RWPE1 (cell line): ENCODE data around the gene CEP170B.
"Not testable (repeated sequence)": the region's sequence is repeated elsewhere in the genome, so short reads cannot be mapped to it uniquely, and the experiment has no call there.

Experiments used
- CTCF ChIA-PET: fragments of 350-600 bp; sonication (Branson Sonifier 250); formaldehyde crosslinking; extraction: SDS; loops from one replicate; lab custom pipeline; 2021; lab: Yijun Ruan, JAX
- POLR2A ChIA-PET: fragments of 400-600 bp; formaldehyde crosslinking; extraction: SDS; loops from one replicate; lab custom pipeline; 2020; ENCODE audit warnings: antibody characterized with exemption; ENCODE audit not compliant: low non-redundant PET; lab: Yijun Ruan, JAX
- DNase-seq: peaks from one replicate; pipeline ENCODE4 v3.0.0; 2012; ENCODE audit warnings: low spot score
- H3K27ac ChIP-seq: fragments of 450-650 bp; 2 replicates; pipeline ENCODE4 v1.5.1; 2017
- CTCF ChIP-seq: fragments of 450-650 bp; conservative IDR thresholded peaks from 2 replicates; pipeline ENCODE4 v1.5.1; 2017; ENCODE audit warnings: low read depth, mild to moderate bottlenecking

The CEP170B gene

DNA sequence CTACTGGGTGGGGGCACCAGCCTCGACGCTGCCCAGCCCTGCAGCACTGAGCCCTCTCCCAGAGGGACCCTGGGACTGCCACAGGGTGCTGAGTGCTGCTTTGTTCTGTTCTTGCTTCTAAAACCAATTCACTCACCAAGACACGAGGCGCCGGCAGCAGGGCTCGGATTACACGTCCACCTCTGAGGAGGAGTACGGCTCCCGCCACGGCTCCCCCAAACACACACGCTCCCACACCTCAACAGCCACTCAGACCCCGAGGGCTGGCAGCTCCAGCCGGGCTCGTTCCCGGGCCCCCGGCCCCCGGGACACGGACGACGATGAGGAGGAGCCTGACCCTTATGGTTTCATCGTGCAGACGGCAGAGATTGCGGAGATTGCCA lies 24.3 kb downstream of the CEP170B start:
- POLR2A ChIA-PET: no interaction called here
- H3K27ac ChIP-seq: no peak overlapping the region; the same call in 1 of the 2 replicates
- DNase-seq: no peak
- CTCF ChIA-PET: interaction anchor here (0.5 kb wide), 1 partner anchor 149 kb away, joined by 3 read pairs; no protein-coding TSS in a partner anchor
- TF ChIP-seq CTCF: no peak

GRCh38 chr14:104890292-104890691 lies 25.2 kb downstream of the CEP170B start:
- CTCF ChIA-PET, DNase-seq, H3K27ac ChIP-seq, POLR2A ChIA-PET: not testable (repeated sequence)

GRCh38 chr14:104891121-104891551 lies 26.1 kb downstream of the CEP170B start:
- peak overlapping the region; percentile 55; the same call in 1 of the 2 replicates for H3K27ac ChIP-seq
- no peak for TF ChIP-seq CTCF
- ChIA-PET CTCF (no interaction called here), POLR2A (no interaction called here)
- no peak for DNase-seq

GRCh38 chr14:104891664-104892530 lies 26.8 kb downstream of the CEP170B start:
- no peak for DNase-seq
- TF ChIP-seq CTCF: no peak
- ChIA-PET POLR2A (no interaction called here), CTCF (interaction anchor here (0.6 kb wide), 1 partner anchor 153 kb away, joined by 3 read pairs; no protein-coding TSS in a partner anchor)
- peak overlapping the region; percentile 55 for H3K27ac ChIP-seq

DNA sequence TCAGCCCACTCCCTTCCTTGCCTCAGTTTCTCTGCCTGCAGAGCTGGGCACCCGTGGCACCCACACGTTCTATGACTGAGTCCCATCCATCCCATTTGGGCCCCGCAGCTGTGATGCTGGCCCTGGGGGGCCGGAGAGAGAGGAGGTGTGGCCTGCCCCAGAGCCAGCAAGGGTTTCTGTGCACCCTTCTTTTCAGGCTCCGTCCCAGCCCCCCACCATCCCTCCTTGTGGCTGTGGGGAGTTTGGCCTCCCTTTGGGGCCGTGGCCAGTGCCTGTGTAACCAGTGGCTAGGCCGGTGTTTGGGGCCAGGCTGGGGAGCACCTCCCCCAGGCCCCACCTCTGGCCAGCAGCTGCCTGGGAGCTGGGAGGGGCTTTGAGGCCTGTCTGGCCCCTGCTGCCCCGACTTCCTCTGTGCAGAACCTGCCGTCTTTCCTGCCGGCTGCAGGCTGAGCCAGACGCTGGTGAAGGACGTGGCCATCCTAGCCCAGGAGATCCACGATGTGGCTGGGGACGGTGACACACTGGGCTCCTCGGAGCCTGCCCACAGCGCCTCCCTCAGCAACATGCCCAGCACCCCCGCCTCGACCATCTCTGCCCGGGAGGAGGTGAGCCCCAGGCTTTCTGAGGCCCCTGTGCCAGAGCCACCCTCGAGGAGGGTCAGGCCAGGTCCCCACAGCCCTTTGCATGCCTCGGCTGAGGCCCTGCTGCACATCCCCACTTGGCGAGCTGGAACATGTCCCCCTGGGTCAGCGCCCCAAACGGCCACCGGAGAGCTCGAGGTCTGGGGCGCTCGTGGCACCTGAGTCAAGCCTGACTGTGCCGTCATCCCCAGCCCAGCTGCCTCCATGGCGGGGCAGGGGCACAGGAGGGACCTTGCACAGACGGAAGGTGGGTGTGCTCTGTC lies 27.7 kb downstream of the CEP170B start:
- ChIA-PET POLR2A (interaction anchor here (0.6 kb wide), 1 partner anchor 45 kb away, joined by 3 read pairs; no protein-coding TSS in a partner anchor), CTCF (interaction anchor here (0.6 kb wide), 1 partner anchor 152 kb away, joined by 3 read pairs; no protein-coding TSS in a partner anchor)
- DNase-seq: no peak
- TF ChIP-seq CTCF: no peak
- peak overlapping the region; percentile 55 for H3K27ac ChIP-seq

DNA sequence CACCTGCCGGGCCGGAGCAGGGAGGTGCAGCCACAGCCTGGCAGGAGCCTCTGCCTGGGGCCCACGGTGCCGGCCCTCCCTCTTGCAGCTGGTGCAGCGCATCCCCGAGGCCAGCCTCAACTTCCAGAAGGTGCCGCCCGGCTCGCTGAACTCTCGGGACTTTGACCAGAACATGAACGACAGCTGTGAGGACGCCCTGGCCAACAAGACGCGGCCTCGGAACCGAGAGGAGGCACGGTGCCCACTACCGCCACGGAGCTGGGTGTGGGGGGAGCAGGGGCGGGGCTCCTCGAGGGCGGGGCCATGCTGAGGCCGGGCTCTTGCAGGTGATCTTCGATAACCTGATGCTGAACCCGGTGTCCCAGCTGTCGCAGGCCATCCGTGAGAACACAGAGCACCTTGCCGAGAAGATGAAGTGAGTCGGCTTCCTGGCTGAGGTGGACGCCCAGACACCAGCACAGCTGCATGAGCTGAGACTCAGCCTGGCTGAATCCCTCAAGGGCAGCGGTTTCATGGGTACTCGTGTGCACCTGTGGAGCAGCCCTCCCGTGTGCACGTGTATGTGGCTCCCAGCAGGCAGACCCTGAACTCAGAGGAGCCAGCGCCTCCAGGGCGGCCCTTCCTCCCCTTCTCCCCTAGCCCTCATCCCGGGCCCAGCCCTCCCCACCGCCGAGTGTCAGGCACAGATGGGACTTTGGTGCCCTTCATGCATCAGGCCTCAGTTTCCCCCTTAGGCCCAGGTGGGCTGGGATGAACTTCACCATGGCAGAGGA lies 28.6 kb downstream of the CEP170B start:
- POLR2A ChIA-PET: interaction anchor here (0.6 to 0.7 kb wide), 2 partner anchors 44 to 125 kb away, joined by 3 to 4 read pairs; no protein-coding TSS in a partner anchor
- H3K27ac ChIP-seq: peak overlapping the region; percentile 55
- DNase-seq: no peak

More for the DNA sequence above, 28.6 kb downstream of the CEP170B start:
- CTCF ChIA-PET: no interaction called here
- no peak for TF ChIP-seq CTCF
